ENCODE measurements around the gene BTBD16. TPM values are rescaled to one million over a fixed set of nuclear protein-coding genes. Genes with fewer than 3 reads are reported as not detected.

Gene BTBD16
- total RNA-seq, 1 donor from 2014 or later = 1.3 TPM

- DNase-seq = no peak
These were observed 45.3 kb downstream of the BTBD16 start for GRCh38 chr10:122316224-122316884.

DNA sequence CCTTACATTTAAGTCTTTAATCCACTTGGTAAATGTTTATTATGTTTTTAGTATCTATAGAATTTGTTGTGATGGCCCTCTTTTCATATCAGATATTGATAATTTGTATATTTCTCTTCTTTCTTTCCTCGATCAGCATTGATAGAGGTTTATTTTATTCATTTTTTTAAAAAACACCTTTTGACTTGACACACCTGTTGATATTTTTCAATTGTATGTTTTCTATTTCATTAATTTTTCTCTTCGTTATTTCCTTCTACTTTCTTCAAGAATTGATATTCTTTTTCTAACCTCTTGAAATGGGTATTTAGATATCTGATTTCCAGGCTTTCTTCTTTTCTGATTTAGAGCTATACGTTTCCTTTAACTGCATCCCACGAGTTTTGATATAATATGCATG, 50.9 kb downstream of the BTBD16 start:
- no peak for DNase-seq

- no peak for DNase-seq
These were observed 52.1 kb downstream of the BTBD16 start for GRCh38 chr10:122323189-122323588.

- no peak for DNase-seq
These were observed 53.0 kb downstream of the BTBD16 start for GRCh38 chr10:122323941-122324675.

DNA sequence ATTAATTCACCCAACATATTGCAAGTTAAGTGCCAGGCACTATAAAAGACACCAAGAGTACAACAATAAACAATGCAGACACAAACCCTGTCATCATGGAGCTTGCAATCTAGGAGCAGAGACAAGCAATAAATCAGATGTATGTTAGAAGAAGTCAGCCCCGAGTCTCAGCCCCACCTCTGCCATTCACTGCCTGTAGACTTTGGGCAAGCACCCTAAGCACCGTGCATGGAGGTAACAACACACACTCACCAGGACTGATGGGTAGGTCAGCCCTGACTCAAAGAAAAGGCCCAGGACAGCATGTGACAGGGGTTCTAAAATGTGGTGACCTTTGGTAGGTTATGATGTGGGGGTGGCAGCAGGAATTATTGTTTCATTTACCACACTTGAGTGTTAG, 54.1 kb downstream of the BTBD16 start:
- DNase-seq = no peak

DNA sequence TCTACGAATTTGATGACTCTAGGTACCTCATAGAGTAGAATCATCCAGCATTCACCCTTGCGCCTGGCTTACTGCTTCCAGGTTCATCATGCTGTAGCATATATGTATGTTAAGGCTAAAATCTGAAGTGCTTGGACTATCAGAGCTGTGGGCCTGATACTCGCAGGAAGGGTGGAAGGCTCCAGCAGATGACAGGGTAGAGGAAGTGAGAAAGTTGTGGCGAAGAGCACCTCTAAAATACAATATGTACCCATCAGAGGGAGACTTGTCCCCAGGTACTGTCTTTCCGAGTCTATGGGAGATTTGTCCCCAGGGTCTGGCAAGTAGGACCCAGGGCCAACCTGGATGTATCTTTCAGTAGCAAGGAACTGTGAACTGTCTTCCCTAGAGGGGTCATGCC, 55.3 kb downstream of the BTBD16 start:
- DNase-seq = no peak

DNA sequence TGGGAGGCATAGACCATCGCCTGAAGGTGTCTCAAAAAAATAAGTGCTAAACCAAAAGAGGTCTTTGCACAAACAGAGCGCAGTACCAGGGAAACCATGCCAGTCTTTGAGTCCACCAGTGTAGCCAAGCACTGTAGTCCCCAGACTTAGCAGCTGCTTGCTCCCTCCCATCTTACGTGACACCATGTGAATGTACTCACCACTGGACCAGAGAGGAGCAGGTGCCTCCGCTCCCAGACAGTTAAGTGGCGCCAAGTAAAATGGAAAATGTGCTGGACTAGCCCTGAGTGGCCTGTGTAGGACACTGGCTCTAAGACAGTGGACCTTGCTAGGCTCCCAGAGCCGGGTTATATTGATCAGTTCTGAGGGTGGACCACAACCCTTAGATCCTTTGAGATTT, 55.7 kb downstream of the BTBD16 start:
- no peak for DNase-seq

DNA sequence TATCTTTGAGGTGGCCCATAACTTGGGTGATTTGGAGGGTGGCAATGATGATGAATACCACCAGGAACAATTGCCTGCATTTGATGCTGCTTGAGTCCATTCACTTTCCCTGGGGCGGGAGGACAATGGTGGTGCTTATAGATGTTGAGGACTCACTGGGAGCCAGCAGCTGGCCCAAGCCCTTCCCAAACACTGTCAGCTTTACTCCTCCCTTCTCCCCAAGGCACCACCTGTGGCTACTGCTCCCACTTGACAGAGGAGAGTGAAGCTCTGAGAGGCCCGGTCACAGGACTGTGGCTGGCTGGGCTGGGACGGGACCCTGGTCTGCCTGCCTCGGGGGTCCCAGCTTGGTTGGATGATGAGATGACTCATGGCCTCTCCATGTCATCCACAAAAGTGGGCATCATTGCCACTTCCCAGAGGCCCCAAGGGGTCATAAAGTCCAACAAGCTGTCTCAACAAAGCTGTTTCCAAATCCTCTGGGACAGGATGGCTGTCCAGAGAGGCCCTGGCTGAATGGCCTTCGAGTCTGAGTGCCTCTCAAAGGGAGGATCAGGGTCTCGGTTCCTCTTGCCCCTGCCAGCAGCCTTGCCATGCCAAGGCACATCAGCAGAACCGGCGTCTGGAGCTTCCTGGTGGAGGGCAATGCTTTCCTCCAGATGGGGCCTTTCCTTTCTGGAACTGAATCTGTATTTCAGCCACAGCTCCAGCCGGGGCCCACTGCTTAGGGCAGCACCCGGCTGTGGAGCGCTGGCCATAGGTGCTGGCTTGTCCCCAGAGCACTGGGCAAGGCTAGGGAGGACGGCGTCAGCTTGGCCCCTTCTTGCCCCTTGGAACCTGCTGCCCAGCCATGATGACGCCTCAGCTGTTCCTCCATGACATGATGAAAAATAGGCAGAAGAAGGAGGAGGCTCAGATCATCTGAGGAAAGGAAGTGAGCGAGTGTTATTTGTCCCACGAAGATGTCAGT, 56.4 kb downstream of the BTBD16 start:
- DNase-seq = no peak

DNA sequence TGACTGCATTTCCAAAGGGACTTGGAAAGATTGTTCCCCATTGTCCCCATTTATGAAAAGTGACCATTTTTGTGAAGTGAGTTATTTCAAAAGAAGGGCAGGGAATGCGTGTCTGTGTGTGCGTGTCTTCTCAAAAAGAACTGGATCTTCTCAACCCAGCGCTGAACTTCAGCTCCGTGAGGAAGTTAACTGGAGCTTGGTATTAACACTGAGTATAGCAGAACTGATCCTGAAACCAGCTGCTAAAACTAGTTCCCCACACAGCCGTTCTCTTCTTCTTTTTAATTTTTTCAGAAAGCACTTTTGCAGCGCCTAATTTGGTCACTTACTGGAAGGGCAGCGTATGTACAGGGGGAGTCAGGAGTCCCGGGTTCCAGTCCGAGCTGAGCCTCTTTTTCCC, 57.6 kb downstream of the BTBD16 start:
- DNase-seq = no peak

DNA sequence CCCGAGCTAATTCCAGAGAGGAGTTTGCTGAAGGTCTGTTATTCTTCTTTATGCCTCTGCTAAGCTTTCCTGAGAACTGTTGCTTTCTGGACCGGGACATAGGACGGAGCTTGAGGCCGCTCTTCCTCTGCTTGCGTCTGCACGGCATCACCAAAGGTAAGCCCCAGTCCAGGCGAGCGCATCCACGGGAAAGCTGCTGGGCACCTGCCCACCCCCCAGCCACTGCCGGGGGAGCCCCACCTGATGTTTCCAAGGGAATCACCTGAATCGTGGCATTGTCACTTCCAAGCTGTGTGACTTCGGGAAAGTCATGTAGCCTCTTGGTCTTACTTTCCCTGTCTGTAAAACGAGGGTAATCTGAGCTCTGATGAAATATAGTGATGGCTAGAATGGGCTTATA, 58.3 kb downstream of the BTBD16 start:
- DNase-seq = no peak

DNA sequence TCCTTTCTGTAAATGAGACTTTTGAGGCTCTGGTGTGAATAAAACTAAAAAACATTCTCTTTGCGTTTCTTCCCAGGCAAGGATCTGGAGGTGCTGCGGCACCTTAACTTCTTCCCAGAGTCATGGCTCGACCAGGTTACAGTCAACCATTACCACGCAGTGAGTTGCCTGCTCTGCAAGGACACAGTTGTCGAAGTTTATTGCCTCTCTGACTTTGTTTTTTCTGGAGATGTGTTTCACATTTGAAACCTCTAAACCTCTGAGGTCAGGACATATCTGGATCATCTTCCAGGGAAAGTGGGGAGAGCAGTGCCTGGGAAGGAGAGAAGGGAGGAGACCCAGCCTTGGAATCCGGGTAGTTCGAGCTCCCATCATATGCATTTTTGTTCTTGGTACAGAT, 60.0 kb downstream of the BTBD16 start:
- DNase-seq = no peak

DNA sequence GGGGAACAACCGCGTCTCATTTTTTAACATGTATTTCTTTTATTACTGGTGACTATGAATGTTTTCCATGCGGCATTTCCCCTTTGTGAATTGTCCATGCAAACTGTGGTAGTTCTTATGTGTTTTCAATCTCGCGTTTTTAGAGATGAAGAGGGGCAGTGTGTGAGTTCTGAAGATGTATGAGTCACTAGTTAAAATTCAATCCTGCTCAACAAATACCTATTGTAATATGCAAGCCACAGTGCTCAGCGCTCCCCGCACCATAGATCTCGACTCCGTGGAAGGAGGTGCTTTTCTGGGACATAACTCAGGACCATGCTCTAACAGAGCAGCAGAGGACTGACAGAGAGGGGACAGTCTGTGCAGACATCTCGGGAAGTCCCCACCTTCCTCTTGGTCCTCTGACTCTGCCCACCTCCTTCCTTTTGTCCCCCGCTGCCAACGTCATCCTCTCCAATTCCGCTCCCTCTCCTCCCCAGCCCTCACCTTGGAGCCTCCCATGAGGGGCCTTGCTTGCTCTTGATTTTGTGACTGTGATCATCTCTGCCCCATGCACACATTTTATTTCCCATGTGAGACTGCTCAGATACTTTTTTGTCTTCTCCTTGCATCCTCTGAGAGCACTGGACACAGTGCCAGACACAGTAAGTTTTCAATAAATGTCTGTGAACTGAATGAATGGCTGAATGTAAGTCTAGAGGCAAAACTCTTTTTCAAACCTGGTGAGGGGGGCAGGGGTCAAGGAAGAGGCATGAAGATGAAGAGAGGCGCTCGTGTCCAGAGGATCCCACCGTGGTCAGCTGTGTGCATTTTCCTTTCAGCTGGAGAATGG, 60.7 kb downstream of the BTBD16 start:
- DNase-seq = no peak

GRCh38 chr10:122333037-122333436, 61.9 kb downstream of the BTBD16 start:
- no peak for DNase-seq

GRCh38 chr10:122336332-122336731, 65.2 kb downstream of the BTBD16 start:
- DNase-seq = no peak

GRCh38 chr10:122336961-122337360, 65.9 kb downstream of the BTBD16 start:
- no peak for DNase-seq

DNA sequence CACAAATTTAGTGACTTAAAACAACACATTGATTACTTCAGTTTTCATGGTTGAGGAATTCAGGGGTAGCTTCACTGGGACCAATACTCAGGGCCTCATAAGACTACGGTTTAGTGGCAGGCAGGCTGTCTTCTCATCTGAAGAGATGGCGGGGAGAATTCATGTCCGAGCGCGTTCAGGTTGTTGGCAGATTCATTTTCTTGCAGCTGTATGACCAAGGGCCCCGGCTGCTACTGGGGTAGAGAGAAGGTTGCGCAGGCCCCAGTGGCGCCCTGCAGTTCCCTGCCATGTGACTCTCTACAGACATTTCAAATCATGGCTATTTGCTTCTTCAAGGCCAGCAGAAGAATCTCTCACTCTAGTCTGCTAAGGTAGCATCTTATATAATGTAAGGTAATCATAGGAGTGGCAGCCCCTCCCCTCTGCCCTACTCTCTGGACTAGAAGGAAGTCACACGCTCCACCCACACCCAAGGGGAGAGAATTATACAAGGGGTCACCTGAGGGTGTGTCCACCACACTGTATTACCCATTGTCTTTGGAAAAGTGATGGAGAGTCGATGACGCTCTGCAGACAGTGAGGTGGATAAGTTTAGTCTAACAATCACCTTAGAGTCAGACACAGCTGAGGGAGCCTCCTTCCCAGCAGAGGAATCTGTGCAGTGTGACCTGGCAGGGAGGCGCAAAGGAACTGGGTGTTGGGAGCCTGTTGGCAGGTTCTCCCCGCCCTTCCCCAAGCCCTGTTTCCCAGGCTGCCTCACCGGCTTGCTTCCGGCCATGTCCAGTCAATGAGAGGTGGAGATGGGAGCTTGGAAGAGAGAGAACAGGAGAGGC, 67.7 kb downstream of the BTBD16 start:
- no peak for DNase-seq

DNA sequence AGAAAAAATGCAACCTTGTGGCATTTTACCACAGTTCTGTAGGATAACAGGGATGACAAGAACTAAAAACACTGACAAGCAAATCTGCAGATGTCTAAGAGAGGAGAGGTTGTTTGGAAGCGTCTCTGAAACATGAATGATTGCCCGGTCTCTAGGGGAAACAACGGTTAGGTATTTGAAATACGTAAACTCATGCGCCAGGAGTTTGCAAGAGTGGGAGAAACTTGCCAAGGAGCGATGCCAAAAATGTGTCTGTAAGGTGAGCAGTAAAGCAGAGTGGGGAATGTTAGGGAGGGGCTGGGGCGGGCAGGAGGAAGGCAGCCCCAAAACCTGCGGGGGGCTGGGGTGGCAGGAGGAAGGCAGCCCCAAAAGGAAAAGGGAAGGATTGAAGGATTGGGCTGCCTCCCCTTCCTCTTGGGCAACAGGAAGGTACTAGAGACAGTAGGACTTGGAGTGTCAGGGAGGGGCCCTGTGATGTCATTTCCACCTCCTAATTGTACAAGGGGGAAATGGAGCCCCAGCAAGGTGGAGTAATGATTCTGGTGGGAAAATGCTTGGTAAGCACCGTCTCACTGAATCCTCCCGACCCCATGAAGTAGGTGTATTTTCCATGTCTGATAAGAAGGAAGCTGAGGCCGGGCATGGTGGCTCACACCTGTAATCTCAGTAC, 70.2 kb downstream of the BTBD16 start:
- DNase-seq = no peak

DNA sequence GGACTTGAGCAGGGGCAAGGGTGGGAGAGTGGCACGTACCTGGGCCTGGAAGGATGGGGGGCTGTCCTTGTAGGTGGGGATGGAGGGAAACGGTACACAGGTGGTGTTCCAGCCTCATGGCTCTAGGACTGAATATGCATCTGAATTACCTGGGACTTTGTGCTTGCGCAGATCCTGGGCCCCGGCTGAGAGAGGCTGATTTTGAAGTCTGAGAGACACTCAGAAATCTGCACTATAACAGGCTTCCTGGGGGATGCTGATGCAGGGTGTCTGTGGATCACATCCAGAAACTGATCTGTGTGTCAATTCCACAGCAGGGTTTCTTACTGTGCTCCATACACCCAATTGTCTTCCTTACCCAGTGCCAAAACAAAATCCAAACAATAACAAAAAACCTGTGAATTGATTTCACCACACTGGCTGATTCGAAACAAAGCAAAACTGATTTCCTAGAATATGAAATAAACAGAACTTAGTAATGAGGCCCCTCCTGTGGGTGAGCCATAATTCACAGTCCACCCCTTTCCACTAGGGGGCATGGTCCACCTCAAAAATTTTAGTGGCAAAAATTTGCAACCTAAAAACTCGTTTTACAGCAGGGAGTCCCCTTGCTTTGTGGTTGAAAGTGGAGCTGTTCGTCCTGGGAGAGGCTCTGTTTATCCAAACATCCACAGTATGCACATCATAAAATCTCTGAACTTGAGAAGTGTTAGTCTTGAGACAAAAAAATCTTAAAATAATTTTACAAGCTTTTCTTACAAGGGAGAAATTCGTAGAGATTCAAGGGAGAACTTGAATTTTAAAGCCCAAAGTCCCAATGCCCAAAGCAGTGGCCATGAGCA, 71.4 kb downstream of the BTBD16 start:
- peak; percentile 26 for DNase-seq

GRCh38 chr10:122343135-122343800, 72.2 kb downstream of the BTBD16 start:
- DNase-seq = no peak
